SJSA1 (cell line): Measurements from ENCODE around the gene R3HDM1. TPM values are rescaled to one million over a fixed set of nuclear protein-coding genes. Genes with fewer than 3 reads are reported as not detected.
A peak's percentile ranks its signal among the peaks of the same experiment; 100 is the strongest.

ENCODE experiments used
- DNase-seq, 2 experiments: peaks; one replicate each; pipeline ENCODE4 v3.0.0-alpha.2; 2015 to 2020; ENCODE audit warnings: low spot score in 2 of 2, low read depth in 1 of 2
- H3K27ac ChIP-seq: fragments of 250-450 bp; sonication (Bioruptor Pico); 2 replicates; pipeline ENCODE4 v1.5.1; 2020; ENCODE audit warnings: mild to moderate bottlenecking, moderate library complexity
- H3K27me3 ChIP-seq: fragments of 250-450 bp; sonication (Bioruptor Pico); replicated peaks from 2 replicates; pipeline ENCODE4 v1.5.1; 2020; ENCODE audit warnings: mild to moderate bottlenecking, moderate library complexity
- H3K36me3 ChIP-seq: fragments of 250-450 bp; sonication (Bioruptor Pico); 2 replicates; pipeline ENCODE4 v1.5.1; 2020; ENCODE audit warnings: mild to moderate bottlenecking
- H3K4me1 ChIP-seq: fragments of 250-450 bp; sonication (Bioruptor Pico); replicated peaks from 2 replicates; pipeline ENCODE4 v1.6.1; 2021; ENCODE audit warnings: mild to moderate bottlenecking
- H3K4me3 ChIP-seq: fragments of 250-450 bp; sonication (Bioruptor Pico); 2 replicates; pipeline ENCODE4 v1.5.1; 2020; ENCODE audit warnings: mild to moderate bottlenecking
- H3K9me3 ChIP-seq: fragments of 250-450 bp; sonication (Bioruptor Pico); replicated peaks from 2 replicates; pipeline ENCODE4 v1.5.1; 2020; ENCODE audit warnings: mild to moderate bottlenecking
- total RNA-seq: library from RNA; depleted of rRNA; stranded (reverse); fragments of >200 nt; shearing (Covaris generic); gene quantifications from 2 replicates; pipeline ENCODE4 v1.2.3, GENCODE V29; 2014

Gene R3HDM1
- total RNA-seq, 1 experiment from 2014 or later, result 8.8 TPM

- no peaks in the 10 kb centered on the region for H3K9me3 ChIP-seq
- no peak for DNase-seq
- H3K27me3 ChIP-seq, result no peaks in the 10 kb centered on the region
- no peak overlapping the region for H3K27ac ChIP-seq
- H3K4me3 ChIP-seq, result no peak overlapping the region
- no peaks in the 10 kb centered on the region for H3K36me3 ChIP-seq
- H3K4me1 ChIP-seq, result no peaks in the 10 kb centered on the region
Observed at GRCh38 chr2:135732561-135732960, 201.3 kb downstream of the R3HDM1 start.

GRCh38 chr2:135733045-135733444, 201.8 kb downstream of the R3HDM1 start:
- no peaks in the 10 kb centered on the region for H3K36me3 ChIP-seq
- no peak overlapping the region for H3K4me3 ChIP-seq
- H3K27ac ChIP-seq, result no peak overlapping the region
- DNase-seq, result no peak
- no peaks in the 10 kb centered on the region for H3K4me1 ChIP-seq
- no peaks in the 10 kb centered on the region for H3K27me3 ChIP-seq
- H3K9me3 ChIP-seq, result no peaks in the 10 kb centered on the region

GRCh38 chr2:135736546-135736945, 205.3 kb downstream of the R3HDM1 start:
- Histone ChIP-seq H3K4me3 (no peak overlapping the region), H3K27ac (no peak overlapping the region), H3K27me3 (no peaks in the 10 kb centered on the region), H3K4me1 (no peaks in the 10 kb centered on the region), H3K9me3 (no peaks in the 10 kb centered on the region), H3K36me3 (no peaks in the 10 kb centered on the region)
- no peak for DNase-seq

- Histone ChIP-seq H3K9me3 (no peaks in the 10 kb centered on the region), H3K4me1 (peaks cover 14% of the 10 kb centered on the region), H3K4me3 (no peak overlapping the region), H3K27ac (no peak overlapping the region), H3K27me3 (no peaks in the 10 kb centered on the region), H3K36me3 (peaks cover 22% of the 10 kb centered on the region)
- no peak for DNase-seq
Observed at GRCh38 chr2:135740206-135740605, 208.9 kb downstream of the R3HDM1 start.

- Histone ChIP-seq H3K36me3 (peaks cover 24% of the 10 kb centered on the region), H3K27me3 (no peaks in the 10 kb centered on the region), H3K9me3 (no peaks in the 10 kb centered on the region), H3K4me3 (peak overlapping the region; percentile 80), H3K4me1 (peaks cover 19% of the 10 kb centered on the region), H3K27ac (no peak overlapping the region)
- no peak for DNase-seq
Observed at GRCh38 chr2:135741043-135741394, 209.7 kb downstream of the R3HDM1 start.

- H3K36me3 ChIP-seq, result peaks cover 30% of the 10 kb centered on the region
Observed at GRCh38 chr2:135741395-135742324, 210.4 kb downstream of the R3HDM1 start, which contains the start of gene UBXN4. Gene UBXN4 (plus strand): TSS chr2:135741855. CDS start chr2:135741930, 75 bp downstream.

DNA sequence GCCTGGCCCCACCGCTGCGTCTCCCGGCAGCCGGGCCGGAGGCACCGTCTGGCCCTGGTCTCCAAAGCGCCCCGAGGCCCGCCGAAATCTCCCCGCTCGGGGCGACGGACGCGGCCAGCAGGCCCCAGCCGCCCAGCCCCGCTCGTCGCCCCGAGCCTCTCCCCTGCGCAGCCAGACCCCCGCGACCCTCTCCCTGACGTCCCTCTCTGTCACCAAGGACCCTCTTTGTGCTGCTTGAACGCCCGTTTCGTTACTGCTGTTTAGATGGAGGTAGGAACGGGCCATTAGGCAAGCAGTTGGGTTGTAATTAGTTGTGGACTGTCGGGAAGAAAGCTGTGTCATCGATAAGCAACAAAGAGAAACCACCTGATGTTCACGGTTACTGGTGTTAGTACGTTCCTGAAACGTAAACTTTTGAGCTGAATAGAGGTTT, 211.1 kb downstream of the R3HDM1 start:
- peak; percentile 44 to 69 for DNase-seq
- H3K4me1 ChIP-seq, result peaks cover 24% of the 10 kb centered on the region

More at GRCh38 chr2:135741395-135742324, 210.4 kb downstream of the R3HDM1 start, which contains the start of gene UBXN4:
- peaks cover 24% of the 10 kb centered on the region for H3K4me1 ChIP-seq
- peak within 1 kb of the TSS; percentile 93 for H3K27ac ChIP-seq
- peak within 1 kb of the TSS; percentile 80 for H3K4me3 ChIP-seq
- no peaks in the 10 kb centered on the region for H3K27me3 ChIP-seq
- DNase-seq, result peak; percentile 97 to 99
- H3K9me3 ChIP-seq, result no peaks in the 10 kb centered on the region

GRCh38 chr2:135743860-135744259, 212.6 kb downstream of the R3HDM1 start:
- peak in 1 of 2 experiments; percentile 10 for DNase-seq
- no peaks in the 10 kb centered on the region for H3K27me3 ChIP-seq
- no peak overlapping the region; the same call in 1 of the 2 replicates for H3K4me3 ChIP-seq
- H3K36me3 ChIP-seq, result peaks cover 43% of the 10 kb centered on the region
- peaks cover 24% of the 10 kb centered on the region for H3K4me1 ChIP-seq
- no peaks in the 10 kb centered on the region for H3K9me3 ChIP-seq
- no peak overlapping the region for H3K27ac ChIP-seq

More for the DNA sequence above, 211.1 kb downstream of the R3HDM1 start:
- H3K36me3 ChIP-seq, result peaks cover 35% of the 10 kb centered on the region
- H3K9me3 ChIP-seq, result no peaks in the 10 kb centered on the region
- H3K27me3 ChIP-seq, result no peaks in the 10 kb centered on the region
- H3K27ac ChIP-seq, result peak overlapping the region; percentile 93
- H3K4me3 ChIP-seq, result peak overlapping the region; percentile 80

DNA sequence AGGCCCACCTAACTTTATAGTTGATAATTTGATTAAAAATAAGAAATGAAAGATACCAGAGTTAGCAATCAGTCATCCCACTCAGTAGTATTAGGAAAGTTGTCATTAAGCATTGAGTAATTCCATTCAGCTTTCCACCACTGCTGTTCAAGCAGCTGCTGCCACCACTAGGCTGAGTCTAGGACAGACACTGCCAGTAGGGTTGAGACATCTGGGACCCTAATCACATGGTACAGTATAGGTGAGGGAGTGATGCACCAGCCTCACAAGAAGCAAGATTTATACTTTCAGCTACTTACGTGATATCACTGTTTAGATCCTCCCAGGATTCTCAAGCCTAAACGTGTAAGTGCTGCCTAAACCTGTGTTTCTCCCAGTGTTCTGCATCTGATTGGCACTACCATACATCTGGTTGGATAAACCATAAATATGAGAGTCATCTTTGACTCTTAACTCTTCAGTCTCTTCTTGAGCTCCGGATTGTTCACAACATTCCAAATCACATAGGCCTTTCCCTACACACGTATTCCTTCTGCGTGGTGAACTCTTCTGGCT, 213.6 kb downstream of the R3HDM1 start:
- DNase-seq, result peak in 1 of 2 experiments; percentile 33
- Histone ChIP-seq H3K27me3 (no peaks in the 10 kb centered on the region), H3K27ac (peak overlapping the region; percentile 60), H3K9me3 (no peaks in the 10 kb centered on the region), H3K36me3 (peaks cover 53% of the 10 kb centered on the region), H3K4me3 (no peak overlapping the region), H3K4me1 (peaks cover 24% of the 10 kb centered on the region)

- Histone ChIP-seq H3K9me3 (no peaks in the 10 kb centered on the region), H3K4me1 (peaks cover 24% of the 10 kb centered on the region), H3K27me3 (no peaks in the 10 kb centered on the region), H3K27ac (peak overlapping the region; percentile 60), H3K4me3 (no peak overlapping the region), H3K36me3 (peaks cover 57% of the 10 kb centered on the region)
- DNase-seq, result peak in 1 of 2 experiments; percentile 72
Observed at GRCh38 chr2:135745545-135745944, 214.3 kb downstream of the R3HDM1 start.

- no peak for DNase-seq
- no peak overlapping the region for H3K27ac ChIP-seq
- 0 out of 2 replicates have a peak, but pooled peaks cover 5% of the 10 kb centered on the region for H3K9me3 ChIP-seq
- H3K4me1 ChIP-seq, result no peaks in the 10 kb centered on the region
- no peaks in the 10 kb centered on the region for H3K27me3 ChIP-seq
- no peak overlapping the region for H3K4me3 ChIP-seq
- H3K36me3 ChIP-seq, result peaks cover 85% of the 10 kb centered on the region
Observed at GRCh38 chr2:135755573-135755972, 224.3 kb downstream of the R3HDM1 start.

DNA sequence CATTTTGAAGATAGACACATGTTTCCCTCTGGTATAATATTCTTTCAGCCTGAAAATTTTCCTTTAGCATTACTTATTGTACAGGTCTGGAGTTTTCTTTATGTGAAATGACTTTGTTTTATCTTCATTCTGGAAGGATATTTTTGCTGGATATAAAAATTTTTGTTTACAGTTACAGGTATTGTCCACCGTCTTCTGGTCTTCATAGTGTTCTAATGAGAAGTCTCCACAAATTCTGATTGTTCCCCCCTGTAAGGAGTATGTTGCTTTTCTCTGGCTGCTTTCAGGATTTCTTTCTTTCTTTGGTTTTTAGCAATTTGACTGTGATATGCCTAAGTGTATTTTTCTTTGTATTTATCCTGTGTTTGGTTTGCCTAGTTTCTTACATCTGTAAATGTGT, 225.4 kb downstream of the R3HDM1 start:
- H3K4me1 ChIP-seq, result no peaks in the 10 kb centered on the region
- 0 out of 2 replicates have a peak, but pooled peaks cover 5% of the 10 kb centered on the region for H3K9me3 ChIP-seq
- H3K27me3 ChIP-seq, result no peaks in the 10 kb centered on the region
- no peak overlapping the region for H3K27ac ChIP-seq
- H3K36me3 ChIP-seq, result peaks cover 91% of the 10 kb centered on the region
- no peak overlapping the region for H3K4me3 ChIP-seq
- DNase-seq, result no peak

DNA sequence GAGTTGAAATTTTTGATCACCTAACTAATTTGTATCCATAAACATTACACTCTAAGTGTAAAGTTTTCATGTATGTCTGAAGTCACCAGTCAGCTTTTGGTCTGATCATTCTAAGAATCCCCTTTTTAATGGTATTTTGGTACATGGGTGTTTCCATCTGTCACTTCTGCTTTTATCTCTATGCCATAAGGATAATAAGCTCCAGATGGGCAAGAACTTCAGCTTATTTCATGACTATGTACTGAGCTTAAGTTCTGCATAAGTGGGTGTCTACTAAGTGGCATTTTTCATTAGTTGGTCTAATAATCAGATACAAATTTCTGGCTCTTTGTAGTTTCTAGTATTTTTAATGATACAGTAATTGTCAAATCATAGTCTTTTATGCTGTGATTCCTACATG, 230.7 kb downstream of the R3HDM1 start:
- Histone ChIP-seq H3K9me3 (no peaks in the 10 kb centered on the region), H3K27me3 (no peaks in the 10 kb centered on the region), H3K4me3 (no peak overlapping the region), H3K4me1 (no peaks in the 10 kb centered on the region), H3K36me3 (peaks cover 92% of the 10 kb centered on the region), H3K27ac (no peak overlapping the region)
- DNase-seq, result no peak

DNA sequence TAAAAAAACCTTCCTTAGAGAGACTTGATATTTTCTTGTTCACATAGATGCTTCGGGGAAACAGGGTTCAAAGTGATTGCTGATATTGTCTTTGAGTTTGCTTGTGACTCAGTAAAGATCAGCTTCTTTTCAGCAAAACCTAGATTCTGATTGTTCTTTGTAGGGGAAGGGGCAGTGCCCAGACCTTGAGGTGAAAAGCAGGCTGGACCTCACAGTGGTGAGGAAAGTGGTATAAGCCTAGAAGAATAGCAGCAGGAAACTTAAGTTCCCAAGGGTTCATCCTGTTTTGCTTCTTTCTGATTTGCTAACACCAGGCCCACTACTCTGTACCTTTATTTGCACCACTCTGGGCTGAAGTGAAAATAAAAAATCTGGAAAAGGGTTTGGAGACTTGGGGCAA, 231.2 kb downstream of the R3HDM1 start:
- Histone ChIP-seq H3K27me3 (no peaks in the 10 kb centered on the region), H3K9me3 (no peaks in the 10 kb centered on the region), H3K36me3 (peaks cover 92% of the 10 kb centered on the region), H3K4me3 (no peak overlapping the region), H3K27ac (no peak overlapping the region), H3K4me1 (no peaks in the 10 kb centered on the region)
- no peak for DNase-seq
